ENCODE measurements around the gene LARP1. TPM values are rescaled to one million over a fixed set of nuclear protein-coding genes. Genes with fewer than 3 reads are reported as not detected.
A peak's percentile ranks its signal among the peaks of the same experiment; 100 is the strongest.
"Not testable (repeated sequence)": the region's sequence is repeated elsewhere in the genome, so short reads cannot be mapped to it uniquely, and the experiment has no call there.

The LARP1 gene
- total RNA-seq, 1 donor = 94.0 TPM

GRCh38 chr5:154734370-154735248 is 20.6 kb upstream of the LARP1 start:
- DNase-seq (ENCODE audit: low read depth in 2 of 3, low spot score in 2 of 3) = no peak

- not testable (repeated sequence) for DNase-seq (ENCODE audit: low read depth in 2 of 3, low spot score in 2 of 3)
These were observed 19.8 kb upstream of the LARP1 start for GRCh38 chr5:154735362-154735761.

GRCh38 chr5:154736372-154736771 is 18.8 kb upstream of the LARP1 start:
- DNase-seq (ENCODE audit: low read depth in 2 of 3, low spot score in 2 of 3) = not testable (repeated sequence)

GRCh38 chr5:154737667-154738320 is 17.4 kb upstream of the LARP1 start:
- no peak for DNase-seq (ENCODE audit: low read depth in 2 of 3, low spot score in 2 of 3)

GRCh38 chr5:154740483-154740882 is 14.7 kb upstream of the LARP1 start:
- no peak for DNase-seq (ENCODE audit: low read depth in 2 of 3, low spot score in 2 of 3)

GRCh38 chr5:154740957-154741356 is 14.2 kb upstream of the LARP1 start:
- no peak for DNase-seq (ENCODE audit: low read depth in 2 of 3, low spot score in 2 of 3)

GRCh38 chr5:154741415-154741814 is 13.8 kb upstream of the LARP1 start:
- DNase-seq (ENCODE audit: low read depth in 2 of 3, low spot score in 2 of 3) = no peak

- DNase-seq (ENCODE audit: low read depth in 2 of 3, low spot score in 2 of 3) = no peak
These were observed 11.4 kb upstream of the LARP1 start for GRCh38 chr5:154743812-154744211.

GRCh38 chr5:154745349-154745748 is 9.8 kb upstream of the LARP1 start:
- no peak for DNase-seq (ENCODE audit: low read depth in 2 of 3, low spot score in 2 of 3)

- DNase-seq (ENCODE audit: low read depth in 2 of 3, low spot score in 2 of 3) = no peak
These were observed 5.7 kb upstream of the LARP1 start for GRCh38 chr5:154749491-154749890.

GRCh38 chr5:154750641-154751040 is 4.5 kb upstream of the LARP1 start:
- not testable (repeated sequence) for DNase-seq (ENCODE audit: low read depth in 2 of 3, low spot score in 2 of 3)

- DNase-seq (ENCODE audit: low read depth in 2 of 3, low spot score in 2 of 3) = no peak
These were observed 3.3 kb upstream of the LARP1 start for GRCh38 chr5:154751854-154752253.

- DNase-seq (ENCODE audit: low read depth in 2 of 3, low spot score in 2 of 3) = no peak
These were observed 1.4 kb upstream of the LARP1 start for GRCh38 chr5:154753792-154754191.

GRCh38 chr5:154754460-154755360 is 467 bp upstream of the LARP1 start:
- peak; percentile 94 to 100 (median 99) for DNase-seq (ENCODE audit: low read depth in 2 of 3, low spot score in 2 of 3)

GRCh38 chr5:154756009-154756867 is 1.1 kb downstream of the LARP1 start:
- peak in 2 of 3 donors; percentile 30 to 46 for DNase-seq (ENCODE audit: low read depth in 2 of 3, low spot score in 2 of 3)

GRCh38 chr5:154756868-154757813 is 2.0 kb downstream of the LARP1 start:
- DNase-seq (ENCODE audit: low read depth in 2 of 3, low spot score in 2 of 3) = peak in 2 of 3 donors; percentile 47 to 55

- DNase-seq (ENCODE audit: low read depth in 2 of 3, low spot score in 2 of 3) = no peak
These were observed 2.7 kb downstream of the LARP1 start for GRCh38 chr5:154757814-154758406.

GRCh38 chr5:154758493-154758892 is 3.3 kb downstream of the LARP1 start:
- DNase-seq (ENCODE audit: low read depth in 2 of 3, low spot score in 2 of 3) = no peak
